GM18511 (cell line): Measurements from ENCODE around the gene PTPRCAP.
"Not testable (repeated sequence)": the region's sequence is repeated elsewhere in the genome, so short reads cannot be mapped to it uniquely, and the experiment has no call there.

Experiments used
- ATAC-seq: cut with Tn5 transposase; IDR thresholded peaks from one replicate; pipeline ENCODE4 v1.9.1; 2021; ENCODE audit warnings: mild to moderate bottlenecking, moderate library complexity; ENCODE audit not compliant: unreplicated experiment

The PTPRCAP gene

DNA sequence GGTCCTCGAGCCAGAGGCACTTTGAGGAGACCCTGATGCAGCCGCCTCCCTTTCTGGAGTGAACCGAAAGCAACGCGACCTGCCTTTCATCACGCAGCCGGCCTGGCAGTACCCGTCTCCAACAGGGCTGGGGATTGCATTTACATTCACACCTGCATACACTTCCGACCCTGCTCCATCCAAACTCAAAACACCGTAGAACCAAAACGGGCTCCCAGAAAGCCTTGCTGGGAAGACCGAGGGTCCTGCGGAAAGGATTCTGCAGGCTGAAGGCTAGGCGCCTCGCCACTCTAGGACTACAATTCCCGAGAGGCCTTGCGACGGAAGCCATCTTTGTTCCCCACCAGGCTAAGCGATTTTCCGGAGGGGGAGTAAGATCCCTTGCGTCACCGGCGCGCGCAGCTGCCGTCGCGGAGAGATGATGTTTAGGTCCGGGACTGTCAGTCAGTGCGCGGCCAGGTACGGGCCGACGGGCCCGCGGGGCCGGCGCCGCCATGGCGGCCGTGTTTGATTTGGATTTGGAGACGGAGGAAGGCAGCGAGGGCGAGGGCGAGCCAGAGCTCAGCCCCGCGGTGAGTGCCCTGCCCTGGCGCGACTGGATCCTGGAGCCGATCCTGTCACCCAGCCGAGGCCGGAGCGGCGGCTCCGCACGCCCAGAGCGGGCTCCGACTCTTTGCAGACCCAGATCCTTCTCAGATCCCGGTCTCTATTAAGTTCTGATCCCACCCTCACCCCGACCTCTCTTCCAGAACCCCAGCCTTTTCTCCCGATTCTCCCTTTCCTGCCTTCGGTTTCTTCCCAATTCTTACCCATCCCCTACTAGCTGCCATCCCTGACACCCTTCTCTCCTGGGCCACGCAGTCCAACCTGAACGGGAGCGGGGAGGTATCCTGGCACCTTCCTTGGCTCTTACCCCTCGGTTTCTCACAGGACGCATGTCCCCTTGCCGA, 9.2 kb downstream of the PTPRCAP start, which contains the start of gene RPS6KB2:
Gene RPS6KB2, plus strand, starts transcription at position 443 of the 950 bp plus-strand sequence. Its CDS starts 52 bp downstream, at position 495.
- peak; percentile 85 for ATAC-seq

- not testable (repeated sequence) for ATAC-seq
Measured at GRCh38 chr11:67427364-67427859, 10.1 kb downstream of the PTPRCAP start.

DNA sequence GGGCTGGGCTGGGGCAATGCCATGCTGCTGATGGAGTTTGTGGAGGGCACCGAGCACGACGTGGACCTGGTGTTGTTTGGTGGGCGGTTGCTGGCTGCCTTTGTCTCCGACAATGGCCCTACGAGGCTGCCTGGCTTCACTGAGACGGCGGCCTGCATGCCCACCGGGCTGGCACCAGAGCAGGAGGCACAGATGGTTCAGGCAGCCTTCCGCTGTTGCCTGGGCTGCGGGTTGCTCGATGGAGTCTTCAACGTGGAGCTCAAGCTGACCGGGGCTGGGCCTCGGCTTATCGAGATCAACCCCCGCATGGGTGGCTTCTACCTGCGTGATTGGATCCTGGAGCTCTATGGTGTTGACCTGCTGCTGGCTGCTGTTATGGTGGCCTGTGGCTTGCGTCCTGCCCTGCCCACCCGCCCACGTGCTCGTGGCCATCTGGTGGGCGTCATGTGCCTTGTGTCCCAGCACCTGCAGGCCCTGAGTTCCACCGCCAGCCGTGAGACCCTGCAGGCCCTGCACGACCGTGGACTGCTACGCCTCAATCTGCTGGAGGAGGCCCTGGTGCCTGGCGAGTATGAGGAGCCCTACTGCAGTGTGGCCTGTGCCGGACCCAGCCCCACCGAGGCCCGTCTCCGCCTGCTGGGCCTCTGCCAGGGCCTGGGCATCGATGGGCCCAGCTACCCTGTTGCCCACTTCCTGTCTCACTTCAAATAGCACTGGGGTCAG, 13.4 kb downstream of the PTPRCAP start:
- no peak for ATAC-seq

- ATAC-seq, result no peak
Measured at GRCh38 chr11:67423466-67423865, 14.0 kb downstream of the PTPRCAP start.

DNA sequence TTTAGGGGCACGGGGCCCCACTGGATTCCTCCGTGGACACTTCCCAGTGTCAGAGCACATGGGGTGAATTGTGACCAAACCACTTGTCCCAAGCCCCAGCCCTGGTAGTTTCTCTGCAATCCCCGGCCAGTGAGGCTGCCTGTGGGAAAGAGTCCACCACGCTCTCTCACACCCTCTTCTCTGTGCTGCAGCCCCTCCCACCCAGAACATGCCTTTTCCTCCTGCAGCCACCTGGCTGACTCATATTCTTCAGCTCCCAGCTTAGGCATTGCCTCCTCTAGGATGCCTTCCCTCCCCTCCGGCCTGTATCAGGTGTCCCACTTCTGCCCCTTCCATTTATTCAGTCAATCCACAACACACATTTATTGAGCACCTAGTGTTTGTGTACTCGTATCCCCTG, 14.6 kb downstream of the PTPRCAP start:
- ATAC-seq, result no peak

DNA sequence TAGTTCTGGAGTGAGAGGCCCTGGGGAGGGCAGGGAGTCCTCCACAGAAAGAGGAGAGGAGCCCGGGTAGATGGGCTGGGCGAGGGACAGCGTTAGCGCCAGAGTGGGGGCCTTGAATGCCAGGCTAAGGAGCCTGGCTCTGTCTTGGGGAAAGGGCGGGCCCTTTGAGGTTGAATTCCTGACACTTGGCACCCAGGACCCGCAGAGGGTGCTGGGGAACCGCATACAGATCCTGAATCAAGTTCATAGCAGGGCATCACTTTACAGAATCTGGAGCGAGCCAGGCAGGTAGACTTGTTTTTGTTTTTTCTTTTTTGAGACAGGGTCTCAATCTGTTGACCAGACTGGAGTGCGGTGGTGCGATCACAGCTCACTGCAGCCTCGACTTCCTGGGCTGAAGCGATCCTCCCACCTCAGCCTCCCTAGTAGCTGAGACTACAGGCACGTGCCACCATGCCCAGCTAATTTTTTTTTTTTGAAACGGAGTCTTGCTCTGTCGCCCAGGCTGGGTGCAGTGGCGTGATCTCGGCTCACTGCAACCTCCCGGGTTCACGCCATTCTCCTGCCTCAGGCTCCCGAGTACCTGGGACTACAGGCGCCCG, 16.0 kb downstream of the PTPRCAP start:
- no peak for ATAC-seq

DNA sequence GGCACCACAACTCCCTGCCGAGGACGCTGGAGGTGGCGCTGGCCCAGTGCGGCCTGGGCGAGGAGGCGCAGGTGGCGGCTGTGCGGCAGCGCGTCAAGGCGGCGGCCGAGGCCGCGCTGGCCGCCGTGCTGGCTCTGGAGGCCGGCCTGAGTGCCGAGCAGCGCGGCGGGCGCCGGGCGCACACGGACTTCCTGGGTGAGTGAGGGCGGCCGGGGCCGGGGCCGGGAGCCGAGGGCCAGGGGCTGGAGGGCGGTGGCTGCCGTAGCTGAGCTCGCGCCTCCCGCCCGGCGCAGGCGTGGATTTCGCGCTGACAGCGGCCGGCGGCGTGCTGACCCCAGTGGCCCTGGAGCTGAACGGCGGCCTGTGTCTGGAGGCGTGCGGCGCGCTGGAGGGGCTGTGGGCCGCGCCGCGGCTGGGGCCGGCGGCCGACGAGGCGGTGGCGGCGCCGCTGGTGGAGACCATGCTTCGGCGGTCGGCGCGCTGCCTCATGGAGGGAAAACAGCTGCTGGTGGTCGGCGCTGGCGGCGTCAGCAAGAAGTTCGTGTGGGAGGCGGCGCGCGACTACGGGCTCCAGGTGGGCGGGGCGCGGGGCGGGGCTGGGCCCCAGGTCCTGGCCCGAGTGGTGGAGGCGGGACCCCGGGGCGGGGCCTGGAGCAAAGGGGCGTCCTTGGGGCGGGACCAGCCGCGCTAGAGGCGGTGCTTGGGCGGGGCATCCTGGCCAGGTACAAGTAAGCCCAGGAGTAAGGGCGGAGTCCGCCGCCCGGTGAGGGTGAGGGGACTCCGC, 16.6 kb downstream of the PTPRCAP start:
- ATAC-seq, result peak; percentile 92

- ATAC-seq, result no peak
Measured at GRCh38 chr11:67420147-67420645, 17.3 kb downstream of the PTPRCAP start.

GRCh38 chr11:67419325-67420049, 18.0 kb downstream of the PTPRCAP start:
- ATAC-seq, result no peak

GRCh38 chr11:67418476-67419281, 18.8 kb downstream of the PTPRCAP start:
- ATAC-seq, result no peak

- no peak for ATAC-seq
Measured at GRCh38 chr11:67417425-67417824, 20.1 kb downstream of the PTPRCAP start.

GRCh38 chr11:67416416-67417335, 20.8 kb downstream of the PTPRCAP start:
- ATAC-seq, result no peak

GRCh38 chr11:67415501-67416304, 21.8 kb downstream of the PTPRCAP start, which contains the start of gene CARNS1:
Gene CARNS1 (plus strand): TSS chr11:67415678. CDS start chr11:67416200, 522 bp downstream.
- no peak for ATAC-seq

GRCh38 chr11:67413266-67413849, 24.1 kb downstream of the PTPRCAP start:
- no peak for ATAC-seq

DNA sequence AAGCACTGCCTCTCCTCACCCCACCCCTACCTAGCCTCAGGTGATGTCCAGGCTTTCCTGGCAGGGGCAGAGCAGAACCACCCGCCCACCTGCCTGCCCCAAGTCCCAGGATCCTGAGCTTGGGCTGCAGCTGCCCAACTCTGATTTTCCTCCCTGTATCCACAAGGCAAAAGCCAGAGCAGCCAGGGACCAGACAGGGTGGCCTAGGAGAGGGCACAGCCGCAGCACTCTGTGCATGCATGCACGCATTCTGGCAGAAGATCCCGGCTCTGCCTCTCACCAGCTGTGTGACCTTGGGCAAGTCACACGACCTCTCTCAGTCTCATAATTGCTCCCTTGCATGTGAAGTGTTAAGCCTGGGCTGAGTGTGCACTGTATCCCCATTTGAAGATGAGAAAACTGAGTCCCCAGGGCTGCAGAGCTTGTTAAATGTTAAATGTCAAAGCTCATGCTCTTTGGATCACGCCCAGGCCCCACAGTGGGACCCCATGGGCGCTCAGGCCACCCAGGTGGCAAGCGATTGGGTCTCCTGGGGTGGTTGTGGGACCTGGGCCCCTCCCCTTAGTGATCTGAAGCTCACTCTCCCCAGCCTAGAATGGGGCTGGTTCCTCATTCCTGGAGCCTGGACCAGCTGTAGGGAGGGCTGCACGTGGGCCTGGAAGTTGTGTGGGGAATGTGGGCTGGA, 24.8 kb downstream of the PTPRCAP start:
- ATAC-seq, result no peak

DNA sequence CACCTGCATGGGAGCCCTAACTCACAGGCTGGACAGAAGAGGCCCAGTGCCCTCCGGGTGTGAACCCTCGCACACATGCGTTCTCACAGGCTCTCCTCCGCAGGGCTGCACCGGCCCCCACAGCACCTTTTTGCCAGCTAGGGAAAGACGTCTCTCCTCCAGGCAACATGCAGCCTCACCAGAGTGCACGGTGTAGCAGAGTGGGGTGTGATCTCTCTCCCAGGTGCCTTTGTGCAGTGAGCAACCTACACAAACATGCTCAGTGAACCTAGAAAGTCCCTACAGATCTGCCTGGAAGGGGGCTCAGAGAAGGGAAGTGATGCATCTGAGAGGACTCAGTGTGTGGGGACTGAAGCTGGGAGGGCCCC, 25.7 kb downstream of the PTPRCAP start:
- no peak for ATAC-seq
